WTC11 (cell line): ENCODE data around the gene C13orf46. TPM values are rescaled to one million over a fixed set of nuclear protein-coding genes. Genes with fewer than 3 reads are reported as not detected.

Experiments used
- ATAC-seq: fragments of 200-7000 bp; cut with Tn5 transposase; 2 replicates; pipeline ENCODE4 v1.10.0; 2021; ENCODE audit warnings: mild to moderate bottlenecking, moderate library complexity
- CTCF ChIA-PET: fragments of 300-600 bp; sonication (Branson Sonifier 250); formaldehyde crosslinking; loops from one replicate; lab custom pipeline; 2021; ENCODE audit warnings: antibody characterized with exemption; lab: Charles Lee
- POLR2A ChIA-PET: fragments of 350-600 bp; sonication (Branson Sonifier 250); formaldehyde crosslinking; loops from one replicate; lab custom pipeline; 2021; ENCODE audit warnings: antibody characterized with exemption; lab: Charles Lee
- DNase-seq: peaks from one replicate; pipeline ENCODE4 v3.0.0; 2021; ENCODE audit warnings: low spot score
- H3K27ac Mint-ChIP-seq: 2 replicates; pipeline ENCODE4 v1.8.0; 2021; ENCODE audit warnings: mixed read lengths
- H3K27me3 Mint-ChIP-seq: 2 replicates; pipeline ENCODE4 v1.8.0; 2021; ENCODE audit warnings: low read depth, mild to moderate bottlenecking, moderate library complexity, mixed read lengths
- H3K36me3 Mint-ChIP-seq: 2 replicates; pipeline ENCODE4 v1.8.0; 2021; ENCODE audit warnings: mixed read lengths
- H3K4me1 Mint-ChIP-seq: 2 replicates; pipeline ENCODE4 v1.8.0; 2022; ENCODE audit warnings: mixed read lengths
- H3K4me3 Mint-ChIP-seq: 2 replicates; pipeline ENCODE4 v1.8.0; 2021; ENCODE audit warnings: mild to moderate bottlenecking, moderate library complexity, mixed read lengths
- H3K9me3 Mint-ChIP-seq: 2 replicates; pipeline ENCODE4 v1.8.0; 2021; ENCODE audit warnings: mixed read lengths
- ELF4 ChIP-seq: sonication (generic); formaldehyde crosslinking; IDR thresholded peaks from 2 replicates; pipeline ENCODE4 v1.8.1; 2022; ENCODE audit warnings: low read depth, mild to moderate bottlenecking, moderate library complexity, missing genetic modification reagents
- FOXJ3 ChIP-seq: sonication (generic); formaldehyde crosslinking; IDR thresholded peaks from 2 replicates; pipeline ENCODE4 v1.9.0; 2021; ENCODE audit warnings: missing genetic modification reagents, mild to moderate bottlenecking, borderline replicate concordance
- FOXK1 ChIP-seq: sonication (generic); formaldehyde crosslinking; IDR thresholded peaks from 2 replicates; pipeline ENCODE4 v1.8.0; 2022; ENCODE audit warnings: mild to moderate bottlenecking, moderate library complexity, missing genetic modification reagents
- KAT7 ChIP-seq: sonication (generic); formaldehyde crosslinking; IDR thresholded peaks from 2 replicates; pipeline ENCODE4 v1.8.1; 2023; ENCODE audit warnings: missing genetic modification reagents, mild to moderate bottlenecking, borderline replicate concordance
- ZNF396 ChIP-seq: fragments of 250-450 bp; sonication (Bioruptor Pico); IDR thresholded peaks from 2 replicates; pipeline ENCODE4 v1.8.0; 2021; ENCODE audit warnings: mild to moderate bottlenecking, moderate library complexity, borderline replicate concordance
- ZNF416 ChIP-seq: fragments of 250-450 bp; sonication (Bioruptor Pico); IDR thresholded peaks from 2 replicates; pipeline ENCODE4 v1.9.0; 2021; ENCODE audit warnings: mild to moderate bottlenecking, inconsistent platforms
- total RNA-seq: library from RNA; stranded (reverse); gene quantifications from 3 replicates; pipeline ENCODE4 v1.2.3, GENCODE V29; 2021
- TF ChIP-seq, protein P1 (sequence below): sonication (generic); formaldehyde crosslinking; IDR thresholded peaks from 2 replicates; pipeline ENCODE4 v1.8.0; 2022; ENCODE audit warnings: mild to moderate bottlenecking, missing genetic modification reagents
- TF ChIP-seq, protein P2 (sequence below): sonication (generic); formaldehyde crosslinking; IDR thresholded peaks from 2 replicates; pipeline ENCODE4 v1.8.0; 2023; ENCODE audit warnings: mild to moderate bottlenecking, missing genetic modification reagents
- TF ChIP-seq, protein P3 (sequence below): sonication (generic); formaldehyde crosslinking; IDR thresholded peaks from 2 replicates; pipeline ENCODE4 v1.8.1; 2023; ENCODE audit warnings: mild to moderate bottlenecking, missing genetic modification reagents
- TF ChIP-seq, protein P4 (sequence below): sonication (generic); formaldehyde crosslinking; IDR thresholded peaks from 2 replicates; pipeline ENCODE4 v1.8.0; 2022; ENCODE audit warnings: missing genetic modification reagents
- TF ChIP-seq, protein P5 (sequence below): fragments of 250-450 bp; sonication (Bioruptor Pico); conservative IDR thresholded peaks from 2 replicates; pipeline ENCODE4 v1.9.0; 2021; ENCODE audit warnings: mild to moderate bottlenecking
- TF ChIP-seq, protein P6 (sequence below): fragments of 250-450 bp; sonication (Bioruptor Pico); IDR thresholded peaks from 2 replicates; pipeline ENCODE4 v1.9.0; 2021; ENCODE audit warnings: mild to moderate bottlenecking
- TF ChIP-seq, protein P7 (sequence below): sonication (generic); formaldehyde crosslinking; IDR thresholded peaks from 2 replicates; pipeline ENCODE4 v1.8.1; 2023; ENCODE audit warnings: mild to moderate bottlenecking, missing genetic modification reagents, moderate library complexity

C13orf46 gene
- total RNA-seq, 1 experiment from 2014 or later = 0.50 TPM

DNA sequence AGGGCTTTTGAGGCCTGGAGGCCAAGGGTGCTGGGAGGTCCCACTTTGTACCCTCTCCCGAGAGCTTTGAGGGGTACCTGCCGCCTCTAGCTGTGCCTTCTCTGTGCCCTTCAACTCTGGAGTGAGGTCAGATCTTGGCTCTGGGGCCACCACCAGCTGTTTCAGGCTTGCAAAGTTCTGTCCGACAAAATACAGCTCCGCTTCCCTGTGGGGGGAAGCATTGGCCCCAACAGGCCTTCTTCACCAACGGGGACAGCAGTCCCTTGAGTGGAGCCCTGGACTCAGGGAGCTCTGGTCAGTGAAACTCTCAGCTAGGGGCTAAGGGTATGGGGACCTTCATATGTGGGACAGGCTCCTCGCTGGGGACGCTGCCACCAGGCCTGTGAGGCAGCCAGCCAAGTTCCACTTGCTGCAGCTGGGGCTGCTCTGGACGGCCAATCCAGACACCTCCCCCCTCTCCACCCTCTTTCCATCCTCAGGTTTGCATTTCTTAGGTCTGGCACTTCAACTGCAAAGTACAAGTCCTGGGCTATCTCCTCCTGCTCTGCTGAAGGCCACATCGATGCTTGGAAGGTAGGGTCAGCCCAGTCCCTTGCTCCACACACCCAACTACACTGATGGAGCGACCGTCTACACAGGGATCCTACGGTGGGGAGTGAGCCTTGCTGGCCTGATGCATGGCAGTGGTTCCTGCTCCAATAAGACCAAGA, 46.8 kb downstream of the C13orf46 start (continued):
- TF ChIP-seq, protein P1, sequence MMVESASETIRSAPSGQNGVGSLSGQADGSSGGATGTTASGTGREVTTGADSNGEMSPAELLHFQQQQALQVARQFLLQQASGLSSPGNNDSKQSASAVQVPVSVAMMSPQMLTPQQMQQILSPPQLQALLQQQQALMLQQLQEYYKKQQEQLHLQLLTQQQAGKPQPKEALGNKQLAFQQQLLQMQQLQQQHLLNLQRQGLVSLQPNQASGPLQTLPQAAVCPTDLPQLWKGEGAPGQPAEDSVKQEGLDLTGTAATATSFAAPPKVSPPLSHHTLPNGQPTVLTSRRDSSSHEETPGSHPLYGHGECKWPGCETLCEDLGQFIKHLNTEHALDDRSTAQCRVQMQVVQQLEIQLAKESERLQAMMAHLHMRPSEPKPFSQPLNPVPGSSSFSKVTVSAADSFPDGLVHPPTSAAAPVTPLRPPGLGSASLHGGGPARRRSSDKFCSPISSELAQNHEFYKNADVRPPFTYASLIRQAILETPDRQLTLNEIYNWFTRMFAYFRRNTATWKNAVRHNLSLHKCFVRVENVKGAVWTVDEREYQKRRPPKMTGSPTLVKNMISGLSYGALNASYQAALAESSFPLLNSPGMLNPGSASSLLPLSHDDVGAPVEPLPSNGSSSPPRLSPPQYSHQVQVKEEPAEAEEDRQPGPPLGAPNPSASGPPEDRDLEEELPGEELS (CRISPR knock-in tag) = no peak
- TF ChIP-seq, protein P2, sequence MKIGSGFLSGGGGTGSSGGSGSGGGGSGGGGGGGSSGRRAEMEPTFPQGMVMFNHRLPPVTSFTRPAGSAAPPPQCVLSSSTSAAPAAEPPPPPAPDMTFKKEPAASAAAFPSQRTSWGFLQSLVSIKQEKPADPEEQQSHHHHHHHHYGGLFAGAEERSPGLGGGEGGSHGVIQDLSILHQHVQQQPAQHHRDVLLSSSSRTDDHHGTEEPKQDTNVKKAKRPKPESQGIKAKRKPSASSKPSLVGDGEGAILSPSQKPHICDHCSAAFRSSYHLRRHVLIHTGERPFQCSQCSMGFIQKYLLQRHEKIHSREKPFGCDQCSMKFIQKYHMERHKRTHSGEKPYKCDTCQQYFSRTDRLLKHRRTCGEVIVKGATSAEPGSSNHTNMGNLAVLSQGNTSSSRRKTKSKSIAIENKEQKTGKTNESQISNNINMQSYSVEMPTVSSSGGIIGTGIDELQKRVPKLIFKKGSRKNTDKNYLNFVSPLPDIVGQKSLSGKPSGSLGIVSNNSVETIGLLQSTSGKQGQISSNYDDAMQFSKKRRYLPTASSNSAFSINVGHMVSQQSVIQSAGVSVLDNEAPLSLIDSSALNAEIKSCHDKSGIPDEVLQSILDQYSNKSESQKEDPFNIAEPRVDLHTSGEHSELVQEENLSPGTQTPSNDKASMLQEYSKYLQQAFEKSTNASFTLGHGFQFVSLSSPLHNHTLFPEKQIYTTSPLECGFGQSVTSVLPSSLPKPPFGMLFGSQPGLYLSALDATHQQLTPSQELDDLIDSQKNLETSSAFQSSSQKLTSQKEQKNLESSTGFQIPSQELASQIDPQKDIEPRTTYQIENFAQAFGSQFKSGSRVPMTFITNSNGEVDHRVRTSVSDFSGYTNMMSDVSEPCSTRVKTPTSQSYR (CRISPR knock-in tag) = no peak
- TF ChIP-seq ELF4 (CRISPR knock-in tag) = no peak
- TF ChIP-seq, all 79 proteins: peak for 0

DNA sequence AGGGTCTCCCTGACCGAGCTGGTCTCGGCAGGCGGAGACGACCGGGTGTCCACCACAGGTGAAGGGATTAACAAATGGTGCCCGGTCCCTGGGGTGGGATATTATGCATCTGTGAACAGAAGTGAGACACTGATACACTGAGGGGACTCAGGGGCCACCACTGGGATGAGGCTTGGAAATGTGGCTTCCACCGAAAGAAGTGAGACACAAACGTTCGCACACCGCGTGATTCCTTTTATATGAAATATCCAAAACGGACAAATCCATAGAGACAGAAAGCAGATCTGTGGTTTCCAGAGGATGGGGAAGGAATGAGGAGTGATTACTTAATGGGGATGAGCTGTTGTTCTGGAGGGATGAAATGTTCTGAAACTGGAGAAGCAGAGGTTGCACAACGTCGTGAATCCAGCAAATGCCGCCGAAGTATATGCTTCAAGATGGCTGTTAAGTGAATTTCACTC, 47.5 kb downstream of the C13orf46 start:
- Mint-ChIP-seq H3K36me3 (peaks cover 10% of the 10 kb centered on the region), H3K27me3 (no peaks in the 10 kb centered on the region; the same call in 1 of the 2 replicates), H3K4me1 (peaks cover 10% of the 10 kb centered on the region), H3K27ac (no peak overlapping the region), H3K9me3 (peaks cover 27% of the 10 kb centered on the region), H3K4me3 (no peak overlapping the region)
- DNase-seq (peak; percentile 5), ATAC-seq (no peak)
- CTCF ChIA-PET = interaction anchor here (1.5 kb wide), 1 partner anchor 21 kb away, joined by 3 read pairs; no protein-coding TSS in a partner anchor
- no peak for TF ChIP-seq KAT7
- no peak for TF ChIP-seq FOXK1 (CRISPR knock-in tag)
- TF ChIP-seq, protein P3, sequence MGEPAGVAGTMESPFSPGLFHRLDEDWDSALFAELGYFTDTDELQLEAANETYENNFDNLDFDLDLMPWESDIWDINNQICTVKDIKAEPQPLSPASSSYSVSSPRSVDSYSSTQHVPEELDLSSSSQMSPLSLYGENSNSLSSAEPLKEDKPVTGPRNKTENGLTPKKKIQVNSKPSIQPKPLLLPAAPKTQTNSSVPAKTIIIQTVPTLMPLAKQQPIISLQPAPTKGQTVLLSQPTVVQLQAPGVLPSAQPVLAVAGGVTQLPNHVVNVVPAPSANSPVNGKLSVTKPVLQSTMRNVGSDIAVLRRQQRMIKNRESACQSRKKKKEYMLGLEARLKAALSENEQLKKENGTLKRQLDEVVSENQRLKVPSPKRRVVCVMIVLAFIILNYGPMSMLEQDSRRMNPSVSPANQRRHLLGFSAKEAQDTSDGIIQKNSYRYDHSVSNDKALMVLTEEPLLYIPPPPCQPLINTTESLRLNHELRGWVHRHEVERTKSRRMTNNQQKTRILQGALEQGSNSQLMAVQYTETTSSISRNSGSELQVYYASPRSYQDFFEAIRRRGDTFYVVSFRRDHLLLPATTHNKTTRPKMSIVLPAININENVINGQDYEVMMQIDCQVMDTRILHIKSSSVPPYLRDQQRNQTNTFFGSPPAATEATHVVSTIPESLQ (CRISPR knock-in tag) = no peak
- TF ChIP-seq, protein P4, sequence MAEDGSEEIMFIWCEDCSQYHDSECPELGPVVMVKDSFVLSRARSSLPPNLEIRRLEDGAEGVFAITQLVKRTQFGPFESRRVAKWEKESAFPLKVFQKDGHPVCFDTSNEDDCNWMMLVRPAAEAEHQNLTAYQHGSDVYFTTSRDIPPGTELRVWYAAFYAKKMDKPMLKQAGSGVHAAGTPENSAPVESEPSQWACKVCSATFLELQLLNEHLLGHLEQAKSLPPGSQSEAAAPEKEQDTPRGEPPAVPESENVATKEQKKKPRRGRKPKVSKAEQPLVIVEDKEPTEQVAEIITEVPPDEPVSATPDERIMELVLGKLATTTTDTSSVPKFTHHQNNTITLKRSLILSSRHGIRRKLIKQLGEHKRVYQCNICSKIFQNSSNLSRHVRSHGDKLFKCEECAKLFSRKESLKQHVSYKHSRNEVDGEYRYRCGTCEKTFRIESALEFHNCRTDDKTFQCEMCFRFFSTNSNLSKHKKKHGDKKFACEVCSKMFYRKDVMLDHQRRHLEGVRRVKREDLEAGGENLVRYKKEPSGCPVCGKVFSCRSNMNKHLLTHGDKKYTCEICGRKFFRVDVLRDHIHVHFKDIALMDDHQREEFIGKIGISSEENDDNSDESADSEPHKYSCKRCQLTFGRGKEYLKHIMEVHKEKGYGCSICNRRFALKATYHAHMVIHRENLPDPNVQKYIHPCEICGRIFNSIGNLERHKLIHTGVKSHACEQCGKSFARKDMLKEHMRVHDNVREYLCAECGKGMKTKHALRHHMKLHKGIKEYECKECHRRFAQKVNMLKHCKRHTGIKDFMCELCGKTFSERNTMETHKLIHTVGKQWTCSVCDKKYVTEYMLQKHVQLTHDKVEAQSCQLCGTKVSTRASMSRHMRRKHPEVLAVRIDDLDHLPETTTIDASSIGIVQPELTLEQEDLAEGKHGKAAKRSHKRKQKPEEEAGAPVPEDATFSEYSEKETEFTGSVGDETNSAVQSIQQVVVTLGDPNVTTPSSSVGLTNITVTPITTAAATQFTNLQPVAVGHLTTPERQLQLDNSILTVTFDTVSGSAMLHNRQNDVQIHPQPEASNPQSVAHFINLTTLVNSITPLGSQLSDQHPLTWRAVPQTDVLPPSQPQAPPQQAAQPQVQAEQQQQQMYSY (CRISPR knock-in tag) = no peak
- no peak for TF ChIP-seq FOXJ3
- TF ChIP-seq, protein P5, sequence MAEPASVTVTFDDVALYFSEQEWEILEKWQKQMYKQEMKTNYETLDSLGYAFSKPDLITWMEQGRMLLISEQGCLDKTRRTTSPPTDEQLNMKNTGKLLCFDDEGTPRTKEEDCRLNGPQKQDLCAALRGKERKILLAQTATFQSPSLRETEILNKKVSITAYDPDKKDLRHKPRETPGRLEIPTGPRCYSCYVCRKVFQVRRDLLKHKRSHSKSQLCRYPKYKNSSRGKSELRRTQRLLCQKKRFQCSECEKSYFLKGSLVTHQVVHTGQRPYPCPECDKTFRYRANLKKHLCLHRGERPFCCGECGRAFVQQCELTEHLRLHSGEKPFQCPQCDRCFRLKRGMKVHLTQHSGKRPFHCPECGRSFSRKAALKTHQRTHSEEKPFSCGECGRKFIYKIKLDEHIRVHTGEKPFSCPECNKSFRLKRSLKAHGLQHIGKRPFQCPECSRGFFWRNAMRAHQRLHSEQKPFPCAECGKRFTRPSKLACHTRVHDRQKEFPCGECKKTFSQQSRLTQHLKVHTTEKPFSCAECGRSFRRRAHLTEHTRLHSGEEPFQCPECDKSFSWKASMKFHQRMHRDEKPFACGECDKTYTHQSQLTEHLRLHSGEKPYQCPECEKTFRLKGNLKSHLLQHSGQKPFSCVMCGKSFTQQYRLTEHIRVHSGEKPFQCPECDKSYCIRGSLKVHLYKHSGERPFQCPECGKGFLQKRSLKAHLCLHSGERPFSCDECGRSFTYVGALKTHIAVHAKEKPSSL (CRISPR knock-in tag) = no peak
- TF ChIP-seq, protein P6, sequence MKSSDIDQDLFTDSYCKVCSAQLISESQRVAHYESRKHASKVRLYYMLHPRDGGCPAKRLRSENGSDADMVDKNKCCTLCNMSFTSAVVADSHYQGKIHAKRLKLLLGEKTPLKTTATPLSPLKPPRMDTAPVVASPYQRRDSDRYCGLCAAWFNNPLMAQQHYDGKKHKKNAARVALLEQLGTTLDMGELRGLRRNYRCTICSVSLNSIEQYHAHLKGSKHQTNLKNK = no peak
- TF ChIP-seq ZNF396 (CRISPR knock-in tag) = no peak
- TF ChIP-seq, protein P7, sequence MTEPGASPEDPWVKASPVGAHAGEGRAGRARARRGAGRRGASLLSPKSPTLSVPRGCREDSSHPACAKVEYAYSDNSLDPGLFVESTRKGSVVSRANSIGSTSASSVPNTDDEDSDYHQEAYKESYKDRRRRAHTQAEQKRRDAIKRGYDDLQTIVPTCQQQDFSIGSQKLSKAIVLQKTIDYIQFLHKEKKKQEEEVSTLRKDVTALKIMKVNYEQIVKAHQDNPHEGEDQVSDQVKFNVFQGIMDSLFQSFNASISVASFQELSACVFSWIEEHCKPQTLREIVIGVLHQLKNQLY = no peak
- TF ChIP-seq ZNF416 (CRISPR knock-in tag) = no peak
- POLR2A ChIA-PET = no interaction called here
